Measurements from ENCODE around the gene NPPB.

NPPB gene

DNA sequence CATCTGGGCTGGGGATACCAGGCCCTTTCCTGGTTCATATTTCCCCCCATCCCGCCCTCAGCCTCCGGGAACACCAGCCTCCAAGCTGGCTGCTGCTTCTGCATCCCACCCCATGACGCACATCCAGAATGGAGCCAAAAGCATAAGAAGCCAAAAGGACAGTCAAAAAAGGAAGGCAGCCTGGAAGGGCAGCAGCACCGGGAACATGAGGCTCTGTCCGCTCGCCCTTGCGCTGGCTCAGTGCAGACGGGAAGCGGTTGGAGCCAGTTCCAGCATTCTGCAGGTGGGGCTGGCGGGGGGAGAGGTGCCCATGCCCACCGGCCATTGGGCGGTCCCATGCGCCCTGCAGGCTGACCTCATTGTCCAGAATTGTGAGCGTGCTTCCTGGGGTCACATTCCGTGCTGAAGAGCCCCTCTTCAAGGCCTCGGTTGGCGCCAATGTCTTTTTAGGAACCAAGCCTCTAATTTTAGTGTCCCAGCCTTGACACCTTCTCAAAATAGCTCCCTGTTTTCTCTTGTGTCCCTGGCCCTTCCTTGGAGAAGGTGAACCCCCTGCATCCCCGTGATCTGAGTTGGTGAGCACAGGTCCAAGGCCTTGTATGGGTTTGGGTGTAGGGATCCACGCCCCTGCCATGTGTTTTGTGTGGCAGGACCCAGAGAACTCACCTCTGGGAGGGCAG is 28.4 kb upstream of the NPPB start:
- no peak for TF ChIP-seq GATA2 (IDR thresholded peaks at IDR 0.05; ENCODE audit: low read depth, low read length)
- TF ChIP-seq GATA3 (IDR thresholded peaks at IDR 0.05; ENCODE audit: low read depth, low read length) = no peak

- no peak for TF ChIP-seq GATA3 (IDR thresholded peaks at IDR 0.05; ENCODE audit: low read depth, low read length)
- no peak for TF ChIP-seq GATA2 (IDR thresholded peaks at IDR 0.05; ENCODE audit: low read depth, low read length)
Observed at GRCh38 chr1:11885916-11886315, 27.2 kb upstream of the NPPB start.

- TF ChIP-seq GATA3 (IDR thresholded peaks at IDR 0.05; ENCODE audit: low read depth, low read length) = no peak
- peak; percentile 36; the same call in 1 of the 2 replicates for TF ChIP-seq GATA2 (IDR thresholded peaks at IDR 0.05; ENCODE audit: low read depth, low read length)
Observed at GRCh38 chr1:11882814-11883538, 24.2 kb upstream of the NPPB start.

GRCh38 chr1:11881749-11882441 is 23.1 kb upstream of the NPPB start:
- TF ChIP-seq GATA2 (IDR thresholded peaks at IDR 0.05; ENCODE audit: low read depth, low read length) = no peak
- no peak for TF ChIP-seq GATA3 (IDR thresholded peaks at IDR 0.05; ENCODE audit: low read depth, low read length)

DNA sequence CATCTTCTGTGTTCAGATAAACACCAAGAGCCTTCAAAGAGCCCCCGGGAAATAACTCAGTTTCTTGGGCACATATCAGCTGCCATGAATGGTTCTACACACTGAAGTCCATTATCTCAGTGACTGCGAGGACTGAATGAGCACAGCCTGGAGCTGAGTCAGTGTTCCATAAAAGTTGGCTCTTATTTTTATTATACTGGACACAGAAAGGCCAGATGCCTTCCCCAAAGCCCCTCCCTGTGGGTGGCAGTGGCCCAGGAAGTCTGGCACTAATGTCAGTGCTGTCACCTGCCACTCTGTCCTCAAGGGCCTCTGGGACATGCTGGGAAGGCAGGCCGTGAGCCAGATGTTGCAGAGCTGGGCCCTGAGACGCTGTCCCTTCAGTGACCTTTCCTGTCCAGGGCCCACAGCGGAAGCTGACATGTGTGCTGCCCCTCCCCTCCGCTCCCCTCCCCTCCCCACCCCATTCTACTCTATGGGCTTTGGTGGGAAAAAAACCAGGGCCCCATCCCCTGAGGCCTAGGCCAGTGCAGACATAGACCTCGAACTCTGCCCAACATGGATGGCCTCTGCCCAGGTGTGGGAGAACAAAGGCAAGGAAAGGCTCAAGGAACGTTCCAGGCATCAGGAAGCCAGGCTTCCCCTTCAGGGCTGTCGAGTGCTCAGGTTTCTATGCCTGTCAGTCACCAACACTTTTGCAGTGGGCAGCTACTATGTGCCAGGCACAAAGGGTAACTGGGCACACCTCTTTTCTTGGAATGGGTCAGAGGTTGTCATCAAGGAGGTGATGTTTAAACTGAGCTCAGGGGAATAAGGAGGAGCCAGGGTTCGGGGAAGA is 22.4 kb upstream of the NPPB start:
- no peak for TF ChIP-seq GATA2 (IDR thresholded peaks at IDR 0.05; ENCODE audit: low read depth, low read length)
- no peak for TF ChIP-seq GATA3 (IDR thresholded peaks at IDR 0.05; ENCODE audit: low read depth, low read length)

- TF ChIP-seq GATA3 (IDR thresholded peaks at IDR 0.05; ENCODE audit: low read depth, low read length) (no peak), GATA2 (IDR thresholded peaks at IDR 0.05; ENCODE audit: low read depth, low read length) (no peak)
Observed at GRCh38 chr1:11880181-11880575, 21.4 kb upstream of the NPPB start.

GRCh38 chr1:11879311-11880180 is 20.8 kb upstream of the NPPB start:
- TF ChIP-seq GATA3 (IDR thresholded peaks at IDR 0.05; ENCODE audit: low read depth, low read length) = no peak
- no peak for TF ChIP-seq GATA2 (IDR thresholded peaks at IDR 0.05; ENCODE audit: low read depth, low read length)

- TF ChIP-seq GATA2 (IDR thresholded peaks at IDR 0.05; ENCODE audit: low read depth, low read length) (no peak), GATA3 (IDR thresholded peaks at IDR 0.05; ENCODE audit: low read depth, low read length) (no peak)
Observed at GRCh38 chr1:11878891-11879190, 20.1 kb upstream of the NPPB start.

DNA sequence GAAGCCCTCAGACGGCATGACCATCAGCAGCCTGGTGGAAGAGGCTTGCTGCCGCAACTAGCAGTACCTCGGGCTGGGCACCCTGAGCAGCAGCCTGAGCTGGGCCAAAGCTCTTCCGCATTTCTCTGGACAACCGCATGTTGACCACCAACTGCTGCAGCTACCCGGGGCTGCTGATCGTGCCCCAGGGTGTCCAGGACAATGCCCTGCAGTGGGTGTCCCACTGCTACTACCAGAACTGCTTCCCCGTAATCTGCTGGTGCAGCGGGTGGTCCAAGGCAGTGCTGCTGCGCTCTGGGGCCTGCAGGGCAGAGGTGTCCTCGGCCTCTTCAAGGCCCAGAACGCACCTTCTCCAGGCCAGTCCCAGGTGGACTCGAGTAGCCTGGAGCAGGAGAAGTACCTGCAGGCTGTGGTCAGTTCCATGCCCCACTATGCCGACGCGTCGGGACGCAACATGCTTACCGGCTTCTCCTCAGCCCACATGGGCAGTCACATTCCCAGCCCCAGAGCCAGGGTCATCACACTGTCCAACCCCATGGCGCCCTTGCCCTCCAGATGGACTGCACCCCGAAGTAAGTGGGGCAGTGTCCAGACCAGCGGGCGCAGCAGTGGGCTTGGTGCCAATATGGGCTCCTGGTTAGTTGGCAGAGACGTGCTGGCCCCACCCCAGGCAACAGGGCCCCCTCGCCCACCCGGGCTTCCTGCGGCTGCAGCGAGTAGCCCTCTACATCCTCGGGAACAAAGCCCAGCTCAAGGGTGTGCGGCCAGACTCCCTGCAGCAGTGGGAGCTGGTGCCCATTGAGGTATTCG is 19.5 kb upstream of the NPPB start:
- TF ChIP-seq GATA3 (IDR thresholded peaks at IDR 0.05; ENCODE audit: low read depth, low read length) (no peak), GATA2 (IDR thresholded peaks at IDR 0.05; ENCODE audit: low read depth, low read length) (no peak)

DNA sequence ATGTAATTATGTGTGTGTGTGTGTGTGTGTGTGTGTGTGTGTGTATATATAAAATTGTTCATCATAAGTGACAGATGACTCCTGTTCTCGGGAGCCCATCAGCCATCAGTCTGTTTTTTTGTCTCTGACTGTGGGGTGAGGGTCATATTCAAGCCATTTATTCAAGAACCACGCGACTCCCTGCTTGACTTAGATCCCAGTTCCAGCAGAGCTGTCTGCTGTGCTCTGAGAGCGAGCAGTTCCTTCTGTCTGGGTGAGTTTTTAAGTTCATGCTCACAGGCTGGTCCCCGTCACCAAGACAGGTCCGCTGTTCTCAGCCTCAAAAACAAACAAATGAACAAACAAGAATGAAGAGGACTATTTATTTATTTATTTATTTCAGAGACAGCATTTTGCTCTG is 18.3 kb upstream of the NPPB start:
- TF ChIP-seq GATA2 (IDR thresholded peaks at IDR 0.05; ENCODE audit: low read depth, low read length) = no peak

DNA sequence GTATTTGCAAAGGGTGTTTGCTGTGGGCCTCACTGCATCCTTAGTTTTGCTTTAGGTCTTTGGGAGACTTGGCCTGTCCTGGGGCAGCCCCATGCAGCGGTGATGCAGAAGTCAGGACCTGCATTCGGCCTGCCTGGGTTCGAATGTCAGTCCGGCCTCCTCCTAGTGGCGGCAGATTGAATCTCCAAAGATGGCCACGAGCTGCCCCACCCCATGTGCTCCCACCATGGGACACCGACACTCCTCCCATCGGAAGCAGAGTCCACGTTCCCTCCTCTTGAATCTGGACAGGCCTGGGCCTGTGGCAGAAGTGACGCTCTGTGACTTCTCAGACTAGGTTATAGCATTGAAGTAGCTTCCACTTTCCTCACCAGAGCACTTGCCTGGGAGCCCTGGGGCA is 16.3 kb upstream of the NPPB start:
- TF ChIP-seq GATA2 (IDR thresholded peaks at IDR 0.05; ENCODE audit: low read depth, low read length) (no peak), GATA3 (IDR thresholded peaks at IDR 0.05; ENCODE audit: low read depth, low read length) (no peak)

- TF ChIP-seq GATA2 (IDR thresholded peaks at IDR 0.05; ENCODE audit: low read depth, low read length) (no peak), GATA3 (IDR thresholded peaks at IDR 0.05; ENCODE audit: low read depth, low read length) (no peak)
Observed at GRCh38 chr1:11874624-11875023, 15.9 kb upstream of the NPPB start.

- TF ChIP-seq GATA3 (IDR thresholded peaks at IDR 0.05; ENCODE audit: low read depth, low read length) = no peak
Observed at GRCh38 chr1:11874258-11874562, 15.5 kb upstream of the NPPB start.
